A673 (cell line): Measurements from ENCODE around the gene SMAD6. TPM values are rescaled to one million over a fixed set of nuclear protein-coding genes. Genes with fewer than 3 reads are reported as not detected.

Source experiments
- BruUV-seq: library from RNA; stranded (reverse); fragments of 400-500 nt; replicated peaks from 2 replicates; lab custom pipeline; 2021; lab: Mats Ljungman, UMichigan
- CTCF ChIA-PET: fragments of 300-600 bp; sonication (Branson Sonifier 250); formaldehyde crosslinking; loops from one replicate; lab custom pipeline; 2022; ENCODE audit warnings: antibody characterized with exemption; lab: Charles Lee
- POLR2A ChIA-PET: fragments of 300-600 bp; sonication (Branson Sonifier 250); formaldehyde crosslinking; loops from one replicate; lab custom pipeline; 2022; ENCODE audit warnings: antibody characterized with exemption; ENCODE audit not compliant: low non-redundant PET; lab: Charles Lee
- DNase-seq: peaks from one replicate; pipeline ENCODE4 v3.0.0-alpha.2; 2015; ENCODE audit warnings: low spot score
- H3K27ac ChIP-seq: fragments of 200-600 bp; sonication (generic); 2 replicates; pipeline ENCODE4 v1.5.1; 2016; ENCODE audit warnings: mixed run types, low read depth, mild to moderate bottlenecking, mixed read lengths, antibody characterized with exemption, low read length; ENCODE audit not compliant: poor library complexity, severe bottlenecking
- H3K27me3 ChIP-seq: fragments of 200-600 bp; sonication (generic); replicated peaks from 2 replicates; pipeline ENCODE4 v1.6.1; 2017; ENCODE audit warnings: mixed run types, low read depth, mild to moderate bottlenecking, mixed read lengths, antibody characterized with exemption, low read length; ENCODE audit not compliant: insufficient read depth, poor library complexity
- H3K36me3 ChIP-seq: fragments of 200-600 bp; sonication (generic); 2 replicates; pipeline ENCODE4 v1.6.1; 2016; ENCODE audit warnings: mixed run types, mild to moderate bottlenecking, mixed read lengths, antibody characterized with exemption, low read length; ENCODE audit not compliant: insufficient read depth, poor library complexity, severe bottlenecking
- H3K4me1 ChIP-seq: fragments of 200-600 bp; sonication (generic); 2 replicates; pipeline ENCODE4 v1.6.1; 2017; ENCODE audit warnings: mixed run types, mild to moderate bottlenecking, mixed read lengths, antibody characterized with exemption, low read length; ENCODE audit not compliant: insufficient read depth, poor library complexity, severe bottlenecking
- H3K4me3 ChIP-seq: fragments of 200-600 bp; sonication (generic); 2 replicates; pipeline ENCODE4 v1.5.1; 2016; ENCODE audit warnings: low read depth, mixed run types, mild to moderate bottlenecking, mixed read lengths, low read length; ENCODE audit not compliant: poor library complexity, severe bottlenecking
- H3K9me3 ChIP-seq: fragments of 200-600 bp; sonication (generic); 2 replicates; pipeline ENCODE4 v1.6.1; 2016; ENCODE audit warnings: mixed run types, low read depth, mild to moderate bottlenecking, mixed read lengths, antibody characterized with exemption, low read length; ENCODE audit not compliant: poor library complexity, severe bottlenecking
- CTCF ChIP-seq: fragments of 300-800, 200-600 bp; sonication (generic); conservative IDR thresholded peaks from 2 replicates; pipeline ENCODE4 v1.5.1; 2017; ENCODE audit warnings: low read depth, mild to moderate bottlenecking, antibody characterized with exemption, low read length, moderate library complexity, mixed read lengths
- EZH2 ChIP-seq: fragments of 200-600 bp; sonication (generic); IDR thresholded peaks from 2 replicates; pipeline ENCODE4 v1.6.1; 2017; ENCODE audit warnings: borderline replicate concordance, low read depth, mild to moderate bottlenecking, mixed read lengths, antibody characterized with exemption, low read length; ENCODE audit not compliant: poor library complexity, severe bottlenecking
- intact Hi-C: fragments of 100-400 bp; cut with micrococcal nuclease; formaldehyde crosslinking; loops from one replicate; pipeline ENCODE4 v1.10.0; 2022; ENCODE audit not compliant: unreplicated experiment
- total RNA-seq: library from RNA; stranded (reverse); gene quantifications from 2 replicates; pipeline ENCODE4 v1.2.3, GENCODE V29; 2021

The SMAD6 gene
- total RNA-seq, 1 experiment from 2014 or later, result 63.9 TPM

DNA sequence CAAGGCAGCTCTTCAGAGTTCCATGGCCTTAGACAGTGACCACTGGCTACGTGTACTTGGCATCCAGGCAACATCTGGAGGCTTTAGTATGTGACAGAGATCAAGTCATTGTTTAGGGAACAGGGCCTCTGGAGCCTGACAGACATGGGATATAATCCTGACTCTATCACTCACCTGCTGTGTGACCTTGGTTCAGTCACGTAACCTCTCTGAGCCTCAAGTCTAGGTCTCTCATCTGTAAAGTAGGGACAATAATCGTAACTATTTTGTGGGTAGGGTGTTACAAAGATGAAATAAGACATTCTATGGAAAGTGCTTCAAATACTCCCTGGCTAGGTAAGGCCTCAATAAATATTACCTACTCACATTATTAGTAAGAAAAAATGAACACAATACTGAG, 114.2 kb downstream of the SMAD6 start:
- POLR2A ChIA-PET, result no interaction called here
- Histone ChIP-seq H3K36me3 (no peaks in the 10 kb centered on the region), H3K27ac (no peak overlapping the region), H3K9me3 (no peaks in the 10 kb centered on the region), H3K4me3 (no peak overlapping the region), H3K4me1 (no peaks in the 10 kb centered on the region), H3K27me3 (no peaks in the 10 kb centered on the region)
- intact Hi-C loops, result no loop called here
- no TSS peak for BruUV-seq
- CTCF ChIA-PET, result no interaction called here
- DNase-seq, result no peak
- no peak for TF ChIP-seq EZH2
- TF ChIP-seq CTCF, result no peak

DNA sequence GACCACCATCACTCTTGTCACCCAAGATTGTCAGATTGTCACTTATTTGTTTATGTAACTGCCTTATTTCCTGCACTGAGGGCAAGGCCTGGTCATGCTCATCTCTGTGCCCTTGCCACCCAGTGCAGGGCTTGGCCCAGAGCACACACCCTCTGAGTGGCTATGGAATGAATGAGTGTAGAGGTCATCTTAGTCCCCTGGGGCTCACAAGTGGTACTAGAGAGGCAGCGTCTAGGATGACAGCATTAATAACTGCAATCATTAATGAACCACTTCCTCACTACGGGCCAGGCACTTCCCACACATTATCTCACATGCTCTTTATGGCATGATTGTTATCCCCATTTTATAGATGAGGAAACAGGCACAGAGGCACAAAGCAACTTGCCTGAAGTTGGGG, 117.0 kb downstream of the SMAD6 start:
- H3K4me3 ChIP-seq, result no peak overlapping the region
- no peak overlapping the region for H3K27ac ChIP-seq
- CTCF ChIA-PET, result no interaction called here
- H3K9me3 ChIP-seq, result no peaks in the 10 kb centered on the region
- POLR2A ChIA-PET, result no interaction called here
- TF ChIP-seq EZH2, result no peak
- TF ChIP-seq CTCF, result no peak
- no peaks in the 10 kb centered on the region for H3K4me1 ChIP-seq
- no peak for DNase-seq
- intact Hi-C loops, result no loop called here
- BruUV-seq, result no TSS peak
- no peaks in the 10 kb centered on the region for H3K27me3 ChIP-seq
- no peaks in the 10 kb centered on the region for H3K36me3 ChIP-seq

DNA sequence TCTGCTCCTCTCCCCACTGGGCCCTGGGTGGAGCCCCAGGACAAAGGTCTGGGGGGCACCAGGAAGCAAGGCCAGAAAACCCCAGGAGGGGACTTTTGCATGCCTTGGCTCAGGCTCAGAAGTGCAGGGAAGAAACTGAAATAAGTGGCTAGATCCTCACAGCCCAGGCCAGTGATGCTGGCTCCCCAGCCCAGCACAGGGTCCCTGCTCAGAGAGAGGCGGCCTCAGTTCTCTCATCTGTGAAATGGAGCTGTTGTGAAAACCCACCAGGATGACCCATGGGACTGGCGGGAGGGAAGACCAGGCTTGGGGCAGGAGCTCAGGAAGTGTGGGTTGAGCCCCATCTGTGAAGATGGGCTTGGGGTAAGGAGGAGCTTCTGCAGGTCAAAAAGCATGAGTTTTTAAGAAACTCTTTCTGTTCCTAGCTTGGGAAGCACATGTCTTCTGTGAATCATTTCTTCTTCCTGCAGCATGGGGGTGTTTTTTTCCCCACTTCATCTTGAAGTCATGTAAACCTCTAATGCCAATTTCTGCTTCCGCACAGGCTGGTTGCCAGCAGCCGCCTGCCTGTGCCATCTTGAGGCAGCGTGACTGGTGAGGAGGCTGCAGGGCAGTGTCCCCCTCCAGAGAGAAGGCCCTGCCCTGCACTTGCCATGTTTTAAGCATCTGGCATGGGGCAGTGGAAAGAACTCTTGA, 118.6 kb downstream of the SMAD6 start:
- intact Hi-C loops, result no loop called here
- Histone ChIP-seq H3K4me1 (no peaks in the 10 kb centered on the region), H3K36me3 (no peaks in the 10 kb centered on the region), H3K4me3 (no peak overlapping the region), H3K27ac (no peak overlapping the region), H3K9me3 (no peaks in the 10 kb centered on the region), H3K27me3 (no peaks in the 10 kb centered on the region)
- POLR2A ChIA-PET, result no interaction called here
- DNase-seq, result no peak
- TF ChIP-seq EZH2 (no peak), CTCF (no peak)
- no TSS peak for BruUV-seq
- CTCF ChIA-PET, result no interaction called here
